NCI-H1417 treated with DMSO at 0.1 percent for 48 hours (cell line): ENCODE results near the gene CEP135.
"Not testable (repeated sequence)": the region's sequence is repeated elsewhere in the genome, so short reads cannot be mapped to it uniquely, and the experiment has no call there.

Source experiments
- DNase-seq: peaks from one replicate; lab custom pipeline; 2025; lab: John Stamatoyannopoulos, UW

Gene CEP135, protein sequence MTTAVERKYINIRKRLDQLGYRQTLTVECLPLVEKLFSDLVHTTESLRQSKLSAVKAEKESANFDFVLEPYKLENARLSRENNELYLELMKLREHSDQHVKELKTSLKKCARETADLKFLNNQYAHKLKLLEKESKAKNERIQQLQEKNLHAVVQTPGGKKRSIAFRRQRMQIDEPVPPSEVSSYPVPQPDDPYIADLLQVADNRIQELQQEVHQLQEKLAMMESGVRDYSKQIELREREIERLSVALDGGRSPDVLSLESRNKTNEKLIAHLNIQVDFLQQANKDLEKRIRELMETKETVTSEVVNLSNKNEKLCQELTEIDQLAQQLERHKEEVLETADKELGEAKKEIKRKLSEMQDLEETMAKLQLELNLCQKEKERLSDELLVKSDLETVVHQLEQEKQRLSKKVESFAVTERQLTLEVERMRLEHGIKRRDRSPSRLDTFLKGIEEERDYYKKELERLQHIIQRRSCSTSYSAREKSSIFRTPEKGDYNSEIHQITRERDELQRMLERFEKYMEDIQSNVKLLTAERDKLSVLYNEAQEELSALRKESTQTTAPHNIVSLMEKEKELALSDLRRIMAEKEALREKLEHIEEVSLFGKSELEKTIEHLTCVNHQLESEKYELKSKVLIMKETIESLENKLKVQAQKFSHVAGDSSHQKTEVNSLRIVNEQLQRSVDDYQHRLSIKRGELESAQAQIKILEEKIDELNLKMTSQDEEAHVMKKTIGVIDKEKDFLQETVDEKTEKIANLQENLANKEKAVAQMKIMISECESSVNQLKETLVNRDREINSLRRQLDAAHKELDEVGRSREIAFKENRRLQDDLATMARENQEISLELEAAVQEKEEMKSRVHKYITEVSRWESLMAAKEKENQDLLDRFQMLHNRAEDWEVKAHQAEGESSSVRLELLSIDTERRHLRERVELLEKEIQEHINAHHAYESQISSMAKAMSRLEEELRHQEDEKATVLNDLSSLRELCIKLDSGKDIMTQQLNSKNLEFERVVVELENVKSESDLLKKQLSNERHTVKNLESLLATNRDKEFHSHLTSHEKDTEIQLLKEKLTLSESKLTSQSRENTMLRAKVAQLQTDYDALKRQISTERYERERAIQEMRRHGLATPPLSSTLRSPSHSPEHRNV

GRCh38 chr4:55948726-55949481 lies at the start of gene CEP135:
Gene CEP135, plus strand, starts transcription at chr4:55948945. Its CDS starts 3,186 bp downstream, at chr4:55952131.
- peak; percentile 65 for DNase-seq

- DNase-seq = no peak
Measured at GRCh38 chr4:55902677-55903076, 46.1 kb upstream of the CEP135 start.

DNA sequence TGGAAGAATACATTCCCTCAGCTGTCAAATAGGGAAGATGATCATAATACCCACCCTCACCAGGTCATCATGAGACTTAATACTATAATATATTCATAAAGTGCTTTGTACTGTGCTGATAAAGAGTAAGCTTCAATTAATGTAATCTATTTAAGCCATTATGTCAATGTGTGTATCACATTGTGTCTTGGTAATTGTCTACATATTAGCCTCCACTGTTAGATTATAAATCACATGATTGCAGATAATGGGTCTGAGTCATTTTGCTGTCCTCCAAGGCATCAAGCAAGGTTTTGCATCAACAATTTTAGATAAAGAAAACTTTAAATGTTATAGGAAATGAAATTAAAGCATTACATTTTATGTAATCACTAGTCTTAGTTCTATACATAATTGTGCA lies 45.2 kb upstream of the CEP135 start:
- DNase-seq = no peak

DNA sequence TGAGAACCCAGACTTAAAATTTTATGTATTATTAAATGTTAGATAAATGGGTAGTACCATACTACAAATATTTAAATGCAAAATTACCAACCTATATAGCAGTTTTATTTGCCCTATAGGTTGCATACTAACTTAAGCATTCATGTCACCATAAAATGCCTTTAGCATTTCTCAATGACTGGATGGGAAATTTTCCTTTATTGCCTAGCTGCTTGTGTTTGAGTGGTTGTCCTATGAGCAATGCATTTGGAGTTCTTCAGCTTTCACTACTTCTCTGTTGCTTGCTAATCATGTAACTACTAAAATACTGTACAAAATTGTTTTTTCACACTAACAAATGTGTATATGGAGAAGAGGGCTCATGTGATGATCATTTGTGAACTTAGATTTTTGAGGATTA lies 44.2 kb upstream of the CEP135 start:
- no peak for DNase-seq

DNA sequence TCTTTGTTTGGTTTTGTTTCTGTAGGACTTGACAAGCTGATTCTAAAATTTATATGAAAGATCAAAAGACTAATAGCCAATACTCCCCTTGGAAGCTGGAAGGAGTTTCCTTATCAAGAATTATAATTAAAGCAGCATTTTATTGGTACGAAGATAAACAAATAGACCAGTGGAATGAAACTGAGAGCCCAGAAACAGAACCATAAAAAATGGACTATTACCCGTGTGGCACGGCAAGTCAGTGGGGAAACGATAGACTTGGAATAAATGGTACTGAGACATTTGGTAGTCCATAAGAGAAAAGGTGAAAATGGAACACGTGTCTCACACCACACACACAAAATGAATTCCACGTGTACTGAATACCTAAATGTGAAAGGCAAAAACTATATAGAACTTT lies 42.4 kb upstream of the CEP135 start:
- no peak for DNase-seq

DNA sequence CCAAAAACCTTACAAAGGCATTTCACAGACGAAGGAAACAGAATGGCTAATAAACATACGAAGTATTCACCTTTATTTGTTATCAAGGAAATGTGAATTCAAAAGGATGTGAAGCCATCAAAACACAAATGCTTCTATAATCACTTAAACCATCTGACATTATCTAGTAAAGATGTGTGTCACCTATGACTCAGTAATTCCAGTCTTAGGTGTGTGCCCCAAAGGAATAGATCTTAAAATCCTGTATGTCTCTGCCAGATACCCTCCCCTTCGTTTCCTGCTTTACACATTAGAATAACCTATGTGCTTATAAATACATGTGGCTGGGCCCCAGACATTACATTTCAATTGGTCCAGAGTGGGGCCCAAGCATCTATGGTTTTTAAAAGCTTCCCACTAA lies 41.8 kb upstream of the CEP135 start:
- DNase-seq = no peak

DNA sequence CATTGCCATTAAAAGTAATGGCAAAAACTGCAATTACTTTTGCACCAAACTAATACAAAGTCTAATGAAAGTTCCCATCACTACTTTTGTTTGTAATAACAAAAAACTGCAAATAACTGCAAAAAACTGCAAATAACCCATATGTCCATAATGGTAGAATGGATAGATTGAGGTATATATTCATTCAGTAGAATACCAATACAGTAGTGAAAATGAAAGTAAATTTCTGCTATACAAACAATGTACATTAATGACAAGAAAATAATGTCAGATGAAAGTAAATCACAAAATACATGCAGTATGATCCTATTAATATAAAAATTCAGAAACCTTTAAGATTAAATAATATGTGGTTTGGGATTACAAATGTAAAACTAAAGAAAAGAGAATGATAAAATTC lies 41.3 kb upstream of the CEP135 start:
- DNase-seq = no peak

- DNase-seq = no peak
Measured at GRCh38 chr4:55910140-55910539, 38.6 kb upstream of the CEP135 start.

DNA sequence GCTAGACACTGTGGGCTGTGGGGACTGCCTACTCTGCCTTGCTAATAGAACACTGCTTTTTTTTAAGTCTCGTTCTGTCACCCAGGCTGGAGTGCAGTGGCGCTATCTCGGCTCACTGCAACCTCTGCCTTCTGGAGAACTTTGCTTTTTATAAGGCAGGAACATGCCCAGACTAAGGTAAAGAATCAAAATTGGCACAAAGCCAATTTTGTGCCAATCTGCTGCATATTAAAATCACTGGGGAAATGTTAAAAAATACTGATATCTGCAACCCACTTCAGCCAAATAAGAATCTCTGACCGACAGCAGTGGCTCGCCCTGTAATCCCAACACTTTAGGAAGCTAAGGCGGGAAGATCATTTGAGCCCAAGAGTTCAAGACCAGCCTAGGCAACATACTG lies 36.5 kb upstream of the CEP135 start:
- DNase-seq = no peak

DNA sequence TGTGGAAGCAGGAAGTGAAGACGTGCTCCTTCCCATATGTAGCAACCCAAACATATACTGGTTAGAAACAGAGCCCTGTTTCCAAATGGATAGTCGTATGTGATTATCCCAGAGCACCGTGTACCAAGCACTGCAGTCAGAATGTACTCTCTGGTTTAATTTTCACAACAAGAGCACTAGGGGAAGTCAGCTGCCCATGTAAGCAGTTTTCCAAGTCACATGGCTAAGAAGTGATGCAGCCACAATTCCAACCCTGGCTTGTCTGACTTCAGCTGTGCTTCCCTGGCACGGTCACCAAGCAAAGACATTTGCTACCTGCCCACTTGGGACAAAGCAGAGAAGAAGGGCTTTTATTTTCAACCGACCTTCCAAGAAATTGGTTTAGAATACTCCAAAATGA lies 28.2 kb upstream of the CEP135 start:
- no peak for DNase-seq

GRCh38 chr4:55921093-55921492 lies 27.7 kb upstream of the CEP135 start:
- no peak for DNase-seq

GRCh38 chr4:55925241-55925640 lies 23.5 kb upstream of the CEP135 start:
- DNase-seq = no peak

- DNase-seq = no peak
Measured at GRCh38 chr4:55926610-55927009, 22.1 kb upstream of the CEP135 start.

- DNase-seq = no peak
Measured at GRCh38 chr4:55927803-55928437, 20.8 kb upstream of the CEP135 start.

DNA sequence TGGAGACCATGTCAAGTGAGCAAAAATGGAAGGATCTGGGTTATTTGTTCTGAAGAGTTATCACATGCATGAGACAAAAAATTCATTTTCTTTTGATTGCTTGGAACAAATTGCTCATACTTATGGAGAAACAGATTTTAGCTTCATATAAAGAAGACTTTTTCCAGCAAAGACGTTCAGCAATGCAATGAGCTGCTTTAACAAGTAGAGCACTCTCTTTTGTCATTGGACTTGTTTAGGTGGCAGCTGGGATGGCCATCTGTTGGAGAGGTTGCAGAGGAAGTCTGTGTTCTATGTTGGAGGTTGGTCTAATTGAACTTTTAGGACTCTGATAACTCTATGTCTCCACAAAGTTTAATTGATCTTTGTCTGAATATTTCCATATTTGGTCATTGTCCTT lies 19.9 kb upstream of the CEP135 start:
- DNase-seq = no peak

DNA sequence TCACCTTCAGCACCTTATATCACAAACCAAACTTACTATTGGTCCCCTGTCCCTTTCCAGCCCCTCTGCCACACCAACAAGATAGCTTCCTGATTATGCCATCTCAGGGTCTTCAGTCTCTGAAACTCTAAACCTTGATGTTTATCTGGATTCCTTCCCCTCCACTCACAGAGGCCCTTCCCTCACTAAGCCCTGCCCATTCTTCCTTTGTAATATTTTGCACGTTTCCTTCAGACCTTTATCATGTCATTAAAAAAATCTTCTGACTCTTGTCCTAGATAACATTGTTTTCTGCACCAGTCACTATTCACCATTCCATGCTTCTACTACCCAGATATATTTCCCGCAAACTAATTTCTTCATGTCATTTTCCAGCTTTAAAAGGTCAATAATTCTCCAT lies 17.7 kb upstream of the CEP135 start:
- DNase-seq = no peak

DNA sequence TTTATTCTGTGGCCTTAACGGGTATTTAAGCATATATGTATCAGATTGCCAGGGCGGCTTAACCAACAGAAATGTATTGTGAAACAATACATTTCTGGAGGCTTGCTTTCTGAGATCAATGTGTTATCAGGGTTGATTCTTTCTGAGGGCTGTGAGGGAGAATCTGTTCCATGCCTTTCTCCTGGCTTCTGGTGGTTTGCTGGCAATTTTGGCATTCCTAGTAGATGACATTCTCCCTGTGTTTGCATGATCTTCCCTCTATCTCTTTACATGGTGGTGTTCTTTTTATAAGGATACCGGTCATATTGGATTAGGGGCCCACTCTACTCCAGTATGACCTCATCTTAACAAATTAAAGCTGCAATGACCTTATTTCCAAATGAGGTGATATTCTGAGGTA lies 16.9 kb upstream of the CEP135 start:
- no peak for DNase-seq

GRCh38 chr4:55932511-55932910 lies 16.2 kb upstream of the CEP135 start:
- no peak for DNase-seq

- DNase-seq = no peak
Measured at GRCh38 chr4:55933611-55934010, 15.1 kb upstream of the CEP135 start.

- DNase-seq = not testable (repeated sequence)
Measured at GRCh38 chr4:55935907-55936306, 12.8 kb upstream of the CEP135 start.

- DNase-seq = no peak
Measured at GRCh38 chr4:55938481-55938880, 10.3 kb upstream of the CEP135 start.
